A549 treated with GW870086 at 1 μM for 4 hours (cell line): ENCODE data around the gene MSH5. TPM values are rescaled to one million over a fixed set of nuclear protein-coding genes. Genes with fewer than 3 reads are reported as not detected.

ENCODE experiments used
- total RNA-seq: library from RNA; stranded (reverse); fragments of 200-300 nt; extraction: Qiagen RNA extraction; gene quantifications from 5 replicates; pipeline ENCODE4 v1.2.3, GENCODE V29; 2022; ENCODE audit warnings: low read depth

Gene MSH5
- total RNA-seq, result 10.5 to 13.8 TPM (median 12.5 TPM) in 5 replicates

DNA sequence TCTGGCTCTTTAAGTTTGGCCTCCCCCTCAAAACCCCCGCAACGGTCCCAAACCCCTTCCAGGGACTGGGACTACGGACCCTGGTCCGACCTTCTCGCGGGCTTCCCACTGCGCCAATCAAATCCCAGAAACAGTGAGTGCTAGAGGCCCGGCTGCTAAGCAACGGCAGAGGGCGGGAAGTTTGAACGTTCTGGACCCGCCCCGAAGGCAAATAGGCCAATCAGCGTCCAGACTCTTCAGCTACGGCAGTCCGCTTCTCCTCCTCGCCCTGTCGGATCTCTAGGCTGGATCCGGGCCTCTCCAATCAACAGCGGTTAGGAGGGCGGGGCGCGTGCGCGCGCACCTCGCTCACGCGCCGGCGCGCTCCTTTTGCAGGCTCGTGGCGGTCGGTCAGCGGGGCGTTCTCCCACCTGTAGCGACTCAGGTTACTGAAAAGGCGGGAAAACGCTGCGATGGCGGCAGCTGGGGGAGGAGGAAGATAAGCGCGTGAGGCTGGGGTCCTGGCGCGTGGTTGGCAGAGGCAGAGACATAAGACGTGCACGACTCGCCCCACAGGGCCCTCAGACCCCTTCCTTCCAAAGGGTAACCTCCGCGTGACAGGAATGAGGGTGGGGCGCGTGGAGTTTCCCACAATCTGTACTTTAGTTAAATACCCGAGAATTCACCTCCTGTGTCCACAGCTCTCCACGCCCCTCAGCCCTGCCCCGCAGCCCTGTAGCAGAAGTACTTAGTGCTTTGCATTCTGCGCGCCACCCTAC, at the start of gene MSH5:
MSH5 (plus strand) TSS at position 367 of the 758 bp plus-strand sequence. CDS start 462 bp downstream, outside the sequence.

GRCh38 chr6:31702819-31703716, 36.7 kb upstream of the MSH5 start, which contains the start of gene ABHD16A:
ABHD16A (minus strand) TSS chr6:31703324; CDS start chr6:31703281, 43 bp downstream.

GRCh38 chr6:31706599-31706998, 33.2 kb upstream of the MSH5 start, which contains the start of gene LY6G6F:
LY6G6F (plus strand) TSS chr6:31706866; CDS start chr6:31706907, 41 bp downstream.

GRCh38 chr6:31715022-31715958, 24.5 kb upstream of the MSH5 start, which contains the start of gene LY6G6D:
LY6G6D (plus strand) TSS chr6:31715348; CDS start chr6:31715356, 8 bp downstream.

GRCh38 chr6:31721351-31722020, 18.3 kb upstream of the MSH5 start, which contains the start of gene LY6G6C:
LY6G6C (minus strand) TSS chr6:31721746; CDS start chr6:31721679, 67 bp downstream.

GRCh38 chr6:31723245-31723979, 16.4 kb upstream of the MSH5 start, which contains the start of gene MPIG6B:
MPIG6B (plus strand) TSS chr6:31723373; CDS start chr6:31723384, 11 bp downstream.

DNA sequence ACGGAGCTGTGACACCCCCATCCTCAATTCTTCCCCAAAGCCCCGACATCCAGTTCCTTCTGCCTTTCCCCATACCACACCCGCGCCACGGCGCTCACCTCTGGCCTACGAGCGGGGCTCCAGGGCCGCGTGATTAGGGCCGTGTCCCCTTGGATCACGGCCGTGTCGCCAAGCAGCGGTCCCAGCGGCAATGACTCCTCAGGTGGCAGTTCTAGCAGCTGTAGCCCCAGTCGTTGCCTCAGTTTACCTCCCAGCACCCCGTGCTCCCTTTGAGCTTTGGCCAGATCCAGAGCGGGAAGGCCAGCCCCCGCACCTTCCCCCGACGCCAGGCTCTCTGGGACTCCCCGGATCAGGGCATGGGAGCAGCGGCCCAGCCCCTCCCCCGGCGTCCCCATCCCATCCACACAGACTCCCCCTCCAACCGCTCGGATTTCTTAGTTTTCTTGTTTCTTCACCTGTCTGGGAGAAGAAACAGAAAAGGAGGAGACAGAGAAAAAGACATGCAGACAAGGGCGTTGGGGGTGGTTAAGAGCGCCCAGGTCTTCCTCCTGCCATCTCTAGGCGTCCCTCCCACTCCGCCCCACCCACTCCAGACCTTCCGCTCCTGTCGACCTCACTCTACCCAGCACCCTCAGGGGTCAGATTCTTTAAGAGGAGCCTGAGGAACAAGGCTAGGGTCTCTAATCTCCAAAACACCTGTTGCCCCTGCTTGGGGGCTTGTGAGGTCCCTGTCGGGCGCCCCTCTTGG, 10.9 kb upstream of the MSH5 start, which contains the start of gene DDAH2:
DDAH2 (minus strand) TSS at position 533 of the 748 bp plus-strand sequence; CDS start at position 395, 138 bp downstream.

DNA sequence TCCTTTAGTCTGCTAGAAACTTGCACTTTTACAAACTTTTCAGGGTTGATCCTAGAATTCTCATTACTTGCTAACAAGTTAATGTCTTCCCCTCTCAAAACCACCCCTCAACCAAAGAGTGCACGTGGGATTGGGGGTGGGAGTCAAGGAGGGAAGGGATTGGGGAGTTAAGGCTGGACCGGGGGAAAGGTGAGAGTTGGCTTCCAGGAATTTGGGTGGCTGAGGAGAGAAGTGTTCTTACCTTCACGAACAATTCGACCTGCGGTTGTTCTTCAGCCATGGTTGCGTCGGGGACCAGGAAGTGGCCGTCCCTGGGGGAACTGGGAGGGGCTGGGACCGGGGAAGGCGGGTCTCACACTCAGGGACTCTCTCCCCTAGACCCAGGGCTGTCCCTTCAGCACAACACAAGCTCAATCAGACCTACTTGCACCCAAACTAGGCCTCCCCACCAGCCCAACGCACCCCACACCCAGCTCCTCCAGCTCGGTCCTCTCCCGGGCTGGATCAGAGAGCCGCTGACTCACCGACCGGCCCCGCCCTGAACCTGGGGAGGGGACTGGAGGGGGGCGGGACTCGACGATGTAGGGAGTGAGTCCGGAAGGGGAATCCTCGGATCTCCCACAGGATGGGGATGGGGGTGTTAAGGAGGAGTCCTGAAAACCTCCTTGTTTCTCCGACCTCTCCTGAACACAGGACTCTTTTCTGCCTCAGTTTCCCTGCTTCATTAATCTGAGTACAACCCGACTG, 3.6 kb upstream of the MSH5 start, which contains the start of gene CLIC1:
CLIC1 (minus strand) TSS at position 510 of the 747 bp plus-strand sequence; CDS start at position 280, 230 bp downstream.

DNA sequence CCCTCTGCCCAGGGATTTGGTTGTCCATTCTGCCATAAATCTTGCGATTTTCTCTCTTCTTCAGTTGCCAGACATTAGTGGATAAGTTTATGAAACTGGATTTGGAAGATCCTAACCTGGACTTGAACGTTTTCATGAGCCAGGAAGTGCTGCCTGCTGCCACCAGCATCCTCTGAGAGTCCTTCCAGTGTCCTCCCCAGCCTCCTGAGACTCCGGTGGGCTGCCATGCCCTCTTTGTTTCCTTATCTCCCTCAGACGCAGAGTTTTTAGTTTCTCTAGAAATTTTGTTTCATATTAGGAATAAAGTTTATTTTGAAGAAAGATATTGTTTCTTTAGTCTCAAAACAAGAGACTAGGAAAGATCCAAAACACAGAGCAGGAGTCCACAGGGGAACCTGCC, 22.6 kb downstream of the MSH5 start, which contains the start of gene SAPCD1:
SAPCD1 (plus strand) TSS at position 301 of the 400 bp plus-strand sequence. CDS start 399 bp downstream, outside the sequence.

GRCh38 chr6:31776989-31777666, 37.3 kb downstream of the MSH5 start, which contains the start of gene VWA7:
VWA7 (minus strand) TSS chr6:31777328; CDS start chr6:31776779, 549 bp downstream.

GRCh38 chr6:31795616-31796298, 56.0 kb downstream of the MSH5 start, which contains the start of gene VARS1:
VARS1 (minus strand) TSS chr6:31795752; CDS start chr6:31795217, 535 bp downstream.

DNA sequence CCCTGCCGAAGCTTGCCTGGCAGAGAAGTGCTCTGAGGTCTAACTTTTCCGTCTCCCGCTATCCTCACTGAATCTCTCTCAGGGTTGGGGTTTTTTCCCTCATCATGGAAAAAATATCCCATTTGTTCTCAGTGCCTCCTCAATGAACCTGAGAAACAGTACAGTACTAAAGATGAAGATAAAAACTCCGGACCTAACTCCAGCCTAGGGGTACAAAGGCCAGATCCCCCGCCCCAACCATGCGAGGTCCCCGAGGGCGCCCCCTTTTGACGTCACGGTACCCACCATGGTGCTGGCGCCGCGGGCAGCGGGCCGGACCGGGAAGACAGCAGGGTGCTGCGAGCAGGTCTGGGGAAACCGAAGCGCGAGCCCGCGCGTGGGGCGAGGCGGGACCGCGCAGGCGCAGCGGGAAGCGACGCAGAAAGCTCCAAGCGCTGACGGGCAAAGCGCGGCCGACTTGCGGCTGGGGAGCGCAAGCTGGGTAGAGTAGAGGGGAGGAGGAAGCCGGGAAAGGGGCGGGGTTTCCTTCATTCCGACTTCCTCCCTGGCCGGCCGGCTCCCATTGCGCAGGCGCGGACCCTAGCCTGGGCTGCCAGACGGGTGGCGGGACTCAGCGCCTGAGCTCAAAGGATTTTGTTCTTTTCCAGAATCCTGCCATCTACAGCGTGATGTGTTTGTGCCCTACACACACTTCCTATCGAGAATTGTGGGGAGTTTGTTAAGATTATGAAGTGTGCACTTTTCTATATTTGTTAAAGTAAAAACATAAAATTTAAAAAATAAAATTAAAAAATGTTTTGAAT, 66.9 kb downstream of the MSH5 start, which contains the start of gene LSM2:
LSM2 (minus strand) TSS at position 497 of the 803 bp plus-strand sequence; CDS start at position 288, 209 bp downstream.

